DMS 273 (cell line): ENCODE data around the gene HS6ST2.

ENCODE experiments used
- DNase-seq: peaks from one replicate; lab custom pipeline; 2025; ENCODE audit not compliant: unreplicated experiment; lab: John Stamatoyannopoulos, UW

Gene HS6ST2

DNA sequence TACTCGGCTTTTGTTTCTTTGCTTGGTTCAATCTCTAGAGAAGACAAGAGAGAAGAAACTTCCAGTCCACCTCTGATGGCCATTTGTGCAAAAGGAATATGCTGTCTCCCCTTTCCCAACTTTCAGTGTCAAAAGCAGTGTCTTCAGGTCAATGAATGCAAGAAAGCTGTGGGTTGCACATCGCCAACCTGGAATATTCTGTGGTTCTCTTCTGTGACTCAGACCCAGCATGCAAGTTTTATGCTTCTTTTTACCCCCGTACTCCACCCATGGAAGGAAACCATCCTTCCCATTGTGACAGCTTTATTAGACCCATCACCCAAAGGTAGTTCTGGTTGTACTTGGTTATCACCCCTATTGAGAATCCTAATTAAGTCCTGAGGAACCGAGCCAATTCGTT is 334.0 kb downstream of the HS6ST2 start:
- no peak for DNase-seq

DNA sequence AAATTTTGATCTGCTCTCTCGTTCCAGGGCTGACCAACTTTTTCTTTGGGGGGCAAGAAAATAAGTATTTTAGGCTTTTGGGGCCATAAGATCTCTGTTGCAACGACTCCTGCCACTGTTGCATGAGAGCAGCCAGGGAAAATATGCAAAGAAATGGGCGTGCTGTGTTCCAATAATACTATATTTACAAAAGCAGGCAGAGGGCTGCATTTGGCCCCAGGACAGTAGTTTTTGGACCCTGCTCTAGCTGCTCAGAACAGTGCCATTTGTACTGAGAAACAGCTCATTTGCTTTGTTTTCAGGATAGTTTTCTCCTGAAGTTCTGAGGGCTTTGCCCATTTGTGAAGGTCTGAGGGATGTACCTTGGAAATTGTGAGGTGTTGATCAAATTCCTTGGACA is 334.5 kb downstream of the HS6ST2 start:
- no peak for DNase-seq

DNA sequence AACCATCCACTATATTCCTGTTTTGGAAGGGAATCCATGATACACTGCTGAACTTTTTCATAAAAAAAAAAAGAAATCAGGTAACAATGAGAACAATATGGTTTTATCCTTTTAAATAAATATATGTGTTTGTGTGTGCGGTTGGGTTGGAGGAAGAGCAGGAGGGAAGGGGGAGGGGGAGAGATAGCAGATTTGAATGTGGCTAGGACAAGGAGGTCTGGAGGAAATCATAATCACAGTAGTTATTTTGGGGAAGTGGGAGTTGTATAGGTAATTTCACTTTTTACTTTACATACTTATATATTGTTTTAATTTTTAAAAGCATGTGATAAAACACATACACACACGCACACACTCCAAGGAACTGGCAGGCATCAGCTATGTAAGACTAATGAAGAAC is 335.1 kb downstream of the HS6ST2 start:
- DNase-seq, result no peak

DNA sequence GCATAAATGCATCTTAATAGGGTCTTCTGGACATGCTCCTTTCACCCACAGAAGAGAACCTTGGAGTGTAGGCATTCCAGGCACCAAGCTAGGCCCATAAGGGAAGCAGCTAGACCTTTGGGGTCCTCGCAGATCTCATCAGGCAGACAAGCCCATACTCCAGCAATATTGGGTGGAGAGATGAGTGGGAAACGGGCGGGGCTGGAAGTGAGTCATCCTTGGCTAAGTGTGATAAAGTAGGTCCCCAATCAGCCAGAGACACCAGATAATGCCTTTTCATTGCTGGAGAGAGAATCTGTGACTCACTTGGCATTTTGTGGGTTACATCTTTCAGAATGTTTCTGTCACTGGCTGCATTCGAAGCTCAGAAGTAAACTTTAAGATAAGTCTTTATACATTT is 336.3 kb downstream of the HS6ST2 start:
- no peak for DNase-seq

DNA sequence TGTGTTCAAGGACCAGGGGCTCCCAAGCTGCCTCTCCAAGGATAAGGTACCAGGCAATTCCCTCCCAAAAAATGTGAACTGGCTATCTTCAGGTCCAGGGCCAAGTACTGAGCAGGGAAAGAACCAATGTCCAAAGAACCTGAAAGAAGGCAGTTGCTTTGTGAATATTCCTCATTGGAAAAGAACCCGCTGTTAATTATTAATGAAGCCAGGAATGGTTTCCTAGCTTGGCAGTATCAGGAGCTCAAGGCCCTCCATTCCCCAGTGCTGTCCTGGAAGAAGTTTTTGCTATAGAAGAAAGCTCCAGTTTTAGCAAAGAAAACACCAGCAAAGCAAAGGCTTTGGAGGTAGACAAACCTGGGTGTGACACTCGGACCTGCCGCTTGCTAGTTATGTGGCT is 339.6 kb downstream of the HS6ST2 start:
- no peak for DNase-seq

DNA sequence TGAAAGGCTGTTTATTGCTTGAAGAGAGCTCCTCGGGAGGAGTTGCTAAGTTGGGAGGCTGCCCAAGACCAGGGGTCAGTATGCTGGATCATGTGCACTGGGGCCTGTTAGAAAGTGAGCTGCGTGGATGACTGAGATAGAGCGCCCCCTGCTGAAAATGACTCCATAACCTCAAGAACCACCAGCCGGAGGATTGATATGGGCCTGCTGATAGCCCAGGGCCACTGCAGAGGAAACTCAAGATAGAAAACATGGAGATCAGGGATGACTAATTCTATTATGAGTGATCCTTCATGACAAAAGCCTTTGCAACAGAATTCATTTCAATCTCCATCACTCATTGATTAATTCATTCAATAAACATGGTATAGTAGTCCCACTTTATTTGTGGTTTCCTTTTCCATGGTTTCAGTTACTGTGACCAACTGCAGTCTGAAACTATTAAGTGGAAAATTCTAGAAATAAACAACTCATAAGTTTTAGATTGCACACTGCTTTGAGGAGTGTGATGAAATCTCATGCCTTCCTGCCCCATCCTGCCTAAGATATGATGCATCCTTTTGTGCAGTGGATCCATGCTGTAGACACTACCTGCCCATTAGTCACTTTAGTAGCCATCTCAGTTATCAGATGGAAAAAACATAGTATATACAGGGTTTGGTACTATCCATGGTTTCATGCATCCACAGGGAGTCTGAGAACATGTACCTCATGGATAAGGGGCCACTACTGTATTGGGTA is 342.9 kb downstream of the HS6ST2 start:
- peak; percentile 66 for DNase-seq

DNA sequence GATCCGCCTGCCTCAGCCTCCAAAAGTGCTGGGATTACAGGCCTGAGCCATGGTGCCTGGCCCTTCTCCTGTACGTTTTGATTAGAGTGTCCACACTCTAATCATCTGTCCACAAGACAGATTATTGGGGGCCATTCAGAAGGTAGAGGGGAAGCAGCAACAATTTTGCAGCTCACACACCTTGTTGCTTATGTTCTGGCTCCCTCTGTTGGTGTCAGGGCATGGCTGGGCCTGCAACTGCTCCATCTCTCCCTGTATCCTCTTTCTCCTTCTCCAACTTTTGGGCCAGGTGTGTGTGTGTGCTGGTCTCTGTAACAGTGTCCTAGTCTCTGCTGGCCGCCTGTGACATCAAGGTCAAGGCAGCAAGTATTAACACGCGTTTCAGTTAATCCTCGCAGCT is 344.1 kb downstream of the HS6ST2 start:
- DNase-seq, result peak; percentile 45

DNA sequence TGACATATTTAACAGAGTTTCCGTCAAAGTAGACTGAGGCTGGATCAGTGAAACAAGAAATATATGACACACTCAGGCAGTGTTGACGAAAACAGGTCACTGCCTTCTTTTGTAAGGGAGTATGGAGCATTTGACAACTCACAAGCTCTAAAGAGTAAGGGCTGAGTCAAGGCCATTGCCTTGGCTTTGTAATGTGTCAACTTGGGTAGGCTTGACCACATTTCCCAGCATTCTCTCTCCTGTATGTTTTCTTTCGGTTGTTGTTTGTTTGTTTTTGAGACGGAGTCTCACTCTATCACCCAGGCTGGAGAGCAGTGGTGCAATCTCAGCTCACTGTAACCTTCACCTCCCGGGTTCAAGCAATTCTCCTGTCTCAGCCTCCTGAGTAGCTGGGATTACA is 344.6 kb downstream of the HS6ST2 start:
- DNase-seq, result no peak

DNA sequence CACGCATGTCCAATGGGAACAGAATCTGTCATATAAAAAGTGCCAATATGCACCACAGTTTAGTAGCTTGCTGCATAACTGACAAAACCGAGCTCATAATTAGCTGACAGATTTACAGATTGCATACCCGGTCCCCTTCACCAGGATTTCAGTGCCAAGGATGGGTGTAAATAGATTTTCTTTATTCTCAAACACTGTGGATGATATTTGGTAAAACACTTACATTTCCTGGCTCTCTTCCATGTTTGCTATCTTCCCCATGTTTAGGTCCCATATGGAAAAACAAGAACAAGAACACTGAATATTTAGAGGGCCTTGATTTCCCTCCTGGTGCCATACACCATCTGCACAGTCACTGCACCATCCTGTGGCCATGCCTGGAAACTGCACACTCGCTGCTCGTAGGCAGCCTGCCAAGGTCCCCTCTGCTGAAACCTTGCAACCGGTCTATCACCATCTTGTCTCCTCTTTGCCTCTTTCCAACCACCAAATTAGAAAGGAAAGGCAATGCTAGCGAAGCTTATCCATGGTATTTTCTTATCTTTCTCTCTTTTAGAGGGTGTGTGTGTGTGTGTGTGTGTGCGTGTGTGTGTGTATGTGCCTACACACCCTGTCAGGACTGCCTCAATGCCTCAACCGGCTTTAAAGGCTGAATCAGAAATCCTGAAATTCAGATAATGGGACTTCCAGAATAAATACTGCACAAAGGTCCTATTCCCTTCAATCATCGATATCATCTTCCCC is 345.4 kb downstream of the HS6ST2 start:
- peak; percentile 79 for DNase-seq

DNA sequence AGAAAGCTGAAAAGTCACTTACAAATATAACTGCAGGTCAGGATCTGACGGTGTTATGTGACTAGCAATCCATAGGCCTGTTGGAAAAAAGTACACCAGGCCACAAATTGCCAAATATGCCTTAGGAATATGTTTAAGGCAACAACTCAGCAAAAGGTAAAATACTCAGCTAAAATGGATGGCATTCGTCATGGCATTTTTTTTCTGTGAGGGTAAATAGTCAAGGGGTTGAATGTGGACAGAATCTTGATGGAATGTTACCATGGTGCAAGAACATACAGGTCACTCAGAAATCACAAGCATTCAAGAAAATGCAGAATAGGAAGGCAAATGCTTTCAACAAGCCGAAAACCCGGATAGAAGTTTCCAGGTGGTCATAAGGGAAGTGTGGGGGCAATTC is 347.9 kb downstream of the HS6ST2 start:
- no peak for DNase-seq

DNA sequence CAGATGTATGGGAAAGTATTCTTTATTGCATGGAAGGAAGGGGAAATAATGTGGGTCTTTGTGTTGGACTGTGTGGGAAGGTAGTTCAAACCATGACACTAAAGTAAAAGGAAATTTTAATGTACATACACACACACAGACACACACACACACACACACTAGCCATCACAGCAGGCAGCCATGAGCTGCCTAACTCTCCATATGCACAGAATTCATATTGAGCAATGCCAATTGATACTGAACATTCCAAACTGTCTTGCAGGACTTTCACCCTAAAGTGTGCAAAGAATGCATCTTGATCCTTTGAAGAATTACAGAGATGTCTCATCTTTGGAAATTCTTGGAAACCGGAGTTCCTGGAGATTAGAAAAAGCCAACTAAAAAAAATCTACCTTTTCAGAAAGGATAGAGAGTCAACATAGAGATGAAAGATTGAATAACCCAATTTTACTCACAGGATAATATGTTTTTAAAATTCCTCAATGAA is 349.0 kb downstream of the HS6ST2 start:
- no peak for DNase-seq

DNA sequence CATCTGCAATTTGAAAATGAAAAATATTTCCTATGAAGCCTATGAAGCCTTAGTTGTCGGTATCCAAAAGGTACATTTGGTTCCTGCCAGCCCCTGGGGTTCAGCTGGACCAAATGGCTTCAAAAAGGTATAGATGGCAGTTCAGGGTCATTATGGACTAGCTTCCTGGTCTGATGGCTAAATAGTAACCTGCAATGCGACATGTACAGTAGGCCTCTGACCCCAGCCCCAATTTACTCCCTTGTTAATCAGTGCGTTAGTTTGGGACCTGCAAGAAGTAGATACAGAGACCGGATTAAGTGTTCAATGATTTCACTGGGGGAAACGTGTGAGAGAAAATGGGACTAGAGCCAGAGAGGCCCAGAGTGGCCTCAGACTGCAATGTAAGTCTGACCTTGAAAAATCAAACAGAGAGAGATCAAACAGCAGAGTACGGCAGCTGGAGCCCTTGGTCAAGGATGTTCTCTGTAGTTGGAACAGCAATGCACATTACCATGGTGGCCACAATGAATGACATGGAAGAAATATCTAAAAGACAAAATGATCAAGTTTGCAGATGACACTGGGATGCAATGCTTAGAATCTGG is 354.6 kb downstream of the HS6ST2 start:
- DNase-seq, result no peak

DNA sequence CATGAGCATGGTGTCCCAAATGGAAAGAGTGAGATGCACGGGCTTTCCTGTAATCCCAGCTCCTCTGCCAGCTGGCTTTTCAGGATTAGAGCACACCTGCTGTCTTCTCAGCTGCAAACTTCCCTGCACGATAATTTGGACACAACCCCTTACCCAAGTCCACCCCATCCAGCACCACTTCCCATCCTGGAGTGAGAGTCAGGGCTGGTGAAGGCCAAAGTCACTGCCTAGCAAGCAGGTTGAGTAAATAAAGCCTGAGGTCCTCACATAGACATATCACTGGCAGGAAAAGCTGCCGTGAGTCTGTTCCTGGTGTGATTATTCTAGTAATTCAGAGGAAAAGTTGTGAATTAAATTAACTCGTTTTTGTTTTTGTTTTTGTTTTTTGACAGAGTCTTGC is 355.7 kb downstream of the HS6ST2 start:
- no peak for DNase-seq

DNA sequence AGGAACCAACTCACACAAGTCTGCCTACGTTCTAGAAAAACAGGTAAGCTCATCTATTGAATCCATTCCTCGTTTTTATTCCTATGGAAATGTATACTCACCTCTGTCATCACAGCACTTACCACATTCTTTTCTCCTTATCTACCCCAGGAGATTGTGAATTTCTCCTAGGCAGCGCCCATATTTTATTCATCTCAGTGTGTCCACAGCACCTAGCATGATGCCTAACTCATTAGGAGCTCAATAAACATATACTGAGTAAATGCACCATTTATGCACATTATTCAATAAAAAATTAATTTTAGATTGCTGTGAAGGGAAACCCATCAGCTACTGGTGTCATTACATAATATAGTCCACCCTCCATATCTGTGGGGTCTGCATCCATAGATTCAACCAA is 363.4 kb downstream of the HS6ST2 start:
- no peak for DNase-seq

DNA sequence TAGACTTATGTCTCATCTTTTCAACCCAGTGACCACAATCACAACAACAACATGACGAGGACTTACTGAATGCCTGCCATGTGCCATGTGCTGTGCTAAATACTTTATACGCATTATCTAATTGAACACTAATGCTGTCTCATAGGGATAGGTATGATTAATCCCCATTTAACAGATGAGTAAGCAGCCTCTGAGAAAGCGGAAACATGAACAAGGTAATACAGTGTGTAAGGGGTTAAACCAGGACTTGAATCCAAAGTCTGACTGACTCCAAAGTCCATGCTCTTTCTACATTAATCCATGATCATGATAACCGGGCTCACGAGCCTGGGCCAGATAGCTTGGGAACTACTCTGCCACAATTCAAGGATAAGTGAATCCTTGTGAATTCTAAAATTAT is 364.3 kb downstream of the HS6ST2 start:
- DNase-seq, result no peak

DNA sequence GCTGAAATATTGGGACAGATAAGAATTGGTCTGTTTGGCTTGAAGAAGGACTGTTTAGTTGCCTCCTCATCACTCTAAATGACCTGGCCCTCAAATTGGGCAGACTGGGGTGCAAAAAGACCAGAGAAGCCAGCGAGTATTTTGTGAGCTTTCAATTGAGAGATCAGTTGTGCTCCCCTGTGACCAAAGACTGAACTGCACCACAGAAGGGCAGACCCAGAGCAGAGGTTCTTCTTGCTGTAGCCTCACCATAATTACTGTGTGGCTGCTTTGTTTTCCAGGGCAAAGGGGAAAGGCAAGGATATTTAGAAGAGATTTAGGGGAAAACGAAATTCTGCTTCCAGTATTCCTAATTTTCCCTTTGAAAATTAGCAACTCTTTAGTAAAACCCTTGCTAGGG is 365.5 kb downstream of the HS6ST2 start:
- peak; percentile 26 for DNase-seq

DNA sequence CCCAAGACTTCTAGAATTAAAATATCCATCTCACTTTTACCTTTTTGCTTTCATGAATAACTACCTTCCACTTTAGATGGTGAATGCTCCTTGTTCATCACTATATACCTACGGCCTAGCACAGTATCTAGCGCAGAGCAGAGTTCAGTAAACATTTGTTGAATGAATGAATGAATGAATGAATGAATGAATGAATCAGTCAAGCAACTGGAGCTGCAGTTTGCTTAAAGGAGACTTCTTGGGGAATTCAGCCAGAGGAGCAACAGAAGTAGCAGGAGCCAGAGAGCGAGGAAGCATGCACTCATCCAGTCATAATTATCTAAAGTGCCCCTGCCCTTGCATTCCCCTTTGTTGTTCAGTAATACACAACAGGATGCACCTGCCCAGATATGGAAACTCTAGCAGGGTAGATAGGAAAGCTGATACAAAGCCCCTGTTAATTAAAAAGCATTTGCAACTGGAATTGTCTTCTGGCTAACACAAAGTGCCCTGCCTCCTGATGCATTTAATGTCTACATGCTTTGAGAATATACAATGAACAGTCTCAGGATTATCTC is 366.6 kb downstream of the HS6ST2 start:
- DNase-seq, result no peak

DNA sequence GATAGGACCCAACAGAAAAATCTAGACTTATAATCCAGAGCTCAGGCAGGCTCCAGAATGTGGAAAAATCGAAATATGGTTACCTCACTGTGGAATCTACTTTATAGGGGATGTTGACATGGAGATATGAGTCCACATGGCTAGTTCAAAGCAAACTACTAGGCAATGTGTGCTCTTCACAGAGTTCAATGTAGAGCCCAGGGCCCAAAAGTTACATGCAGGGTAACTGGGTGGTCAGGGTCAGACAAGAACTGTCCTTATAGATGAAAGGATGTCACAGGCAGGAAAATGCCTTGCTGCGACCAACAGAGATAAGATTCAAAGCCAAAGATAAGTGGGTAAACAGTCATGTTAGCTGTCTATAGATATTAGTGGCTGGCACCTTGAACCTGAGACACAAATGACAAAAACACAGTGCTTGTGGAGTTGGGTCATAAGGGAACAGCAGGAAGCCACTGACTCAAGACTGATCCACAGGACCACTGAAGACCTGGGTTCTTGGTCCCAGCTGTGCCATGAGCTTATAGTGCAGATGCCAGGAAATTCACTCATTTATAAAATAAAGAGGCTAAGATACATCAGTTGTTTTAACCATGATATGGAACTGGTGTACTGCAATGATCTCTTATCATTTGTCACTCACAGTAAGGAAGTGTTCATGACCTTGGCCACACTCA is 367.9 kb downstream of the HS6ST2 start:
- no peak for DNase-seq

DNA sequence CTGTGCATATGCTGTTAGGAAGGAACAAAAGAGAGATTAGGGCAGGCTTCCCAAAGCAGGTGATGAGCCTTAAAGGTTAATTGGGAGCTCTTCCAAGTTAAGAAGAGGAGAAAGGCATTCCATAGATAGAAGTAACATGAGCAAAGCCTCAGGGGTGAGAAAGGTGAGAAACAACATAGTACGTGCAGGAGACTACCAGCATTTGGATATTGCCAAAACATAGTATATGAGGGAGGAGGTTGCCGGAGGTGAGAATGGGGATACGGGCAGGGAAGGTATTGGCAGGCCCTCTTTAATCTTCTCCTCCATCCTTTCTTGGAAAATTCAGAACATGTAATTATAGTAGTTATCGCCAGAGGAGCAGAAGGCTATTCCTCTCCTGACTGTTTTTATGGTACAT is 373.5 kb downstream of the HS6ST2 start:
- DNase-seq, result no peak

DNA sequence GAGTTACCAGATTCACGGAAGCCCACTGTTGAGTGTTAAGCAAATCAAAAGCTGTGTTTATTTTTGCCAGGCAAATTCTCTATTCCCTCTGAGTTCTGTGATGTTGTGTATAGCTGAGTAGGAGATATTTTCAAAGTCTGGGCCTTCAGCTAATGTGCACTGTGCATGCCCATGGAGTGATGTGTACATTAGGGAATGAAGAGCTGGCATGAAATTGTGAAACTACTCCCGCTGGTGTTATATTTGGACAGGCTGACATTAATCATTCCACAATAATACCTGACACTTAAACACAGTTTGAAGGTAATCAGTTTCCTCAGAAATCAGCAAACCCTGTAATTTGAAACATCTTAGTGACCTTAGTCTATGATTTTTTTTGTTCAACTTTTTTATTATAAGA is 381.5 kb downstream of the HS6ST2 start:
- DNase-seq, result no peak
